MM.1S (cell line): ENCODE measurements around the gene ITPKA.

Source experiments
- EZH2 ChIP-seq: fragments of 300-600 bp; sonication (generic); optimal IDR thresholded peaks from 2 replicates; pipeline ENCODE3; 2017; ENCODE audit warnings: low read depth, mild to moderate bottlenecking, antibody characterized with exemption, low read length, mixed read lengths
- TF ChIP-seq, protein P1 (sequence below): fragments of 300-600 bp; sonication (generic); IDR thresholded peaks from 2 replicates; pipeline ENCODE4 v1.5.1; 2016; ENCODE audit warnings: antibody characterized with exemption, low read length, mixed read lengths

DNA sequence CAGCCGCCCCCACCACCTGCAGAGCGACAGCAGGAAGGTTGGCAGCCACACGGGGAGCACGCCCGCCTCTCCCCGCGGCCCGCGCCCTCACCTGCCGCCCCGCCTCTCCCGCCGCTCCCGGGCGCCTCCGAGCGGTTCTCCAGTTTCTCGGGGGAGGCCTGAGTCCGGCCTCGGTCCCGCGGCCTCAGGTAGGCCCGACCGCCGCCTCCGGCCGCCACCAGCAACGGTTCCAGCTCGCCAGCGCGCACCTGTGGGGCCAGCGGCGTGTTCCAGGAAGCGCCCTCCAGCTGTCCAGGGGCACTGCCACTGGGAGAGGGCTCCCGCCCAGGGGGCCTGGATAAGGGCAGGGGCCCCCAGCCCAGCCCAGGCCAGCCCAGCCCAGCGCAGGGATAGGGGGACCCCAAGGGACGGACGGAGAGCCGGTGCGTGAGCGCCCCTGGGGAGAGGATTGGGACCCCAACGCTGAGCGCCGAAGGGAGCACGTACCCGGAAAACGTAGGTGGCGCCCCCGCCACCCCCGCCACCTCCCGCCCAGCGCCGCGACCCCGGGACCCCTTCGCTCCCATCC, 17.7 kb downstream of the ITPKA start:
- TF ChIP-seq, protein P1, sequence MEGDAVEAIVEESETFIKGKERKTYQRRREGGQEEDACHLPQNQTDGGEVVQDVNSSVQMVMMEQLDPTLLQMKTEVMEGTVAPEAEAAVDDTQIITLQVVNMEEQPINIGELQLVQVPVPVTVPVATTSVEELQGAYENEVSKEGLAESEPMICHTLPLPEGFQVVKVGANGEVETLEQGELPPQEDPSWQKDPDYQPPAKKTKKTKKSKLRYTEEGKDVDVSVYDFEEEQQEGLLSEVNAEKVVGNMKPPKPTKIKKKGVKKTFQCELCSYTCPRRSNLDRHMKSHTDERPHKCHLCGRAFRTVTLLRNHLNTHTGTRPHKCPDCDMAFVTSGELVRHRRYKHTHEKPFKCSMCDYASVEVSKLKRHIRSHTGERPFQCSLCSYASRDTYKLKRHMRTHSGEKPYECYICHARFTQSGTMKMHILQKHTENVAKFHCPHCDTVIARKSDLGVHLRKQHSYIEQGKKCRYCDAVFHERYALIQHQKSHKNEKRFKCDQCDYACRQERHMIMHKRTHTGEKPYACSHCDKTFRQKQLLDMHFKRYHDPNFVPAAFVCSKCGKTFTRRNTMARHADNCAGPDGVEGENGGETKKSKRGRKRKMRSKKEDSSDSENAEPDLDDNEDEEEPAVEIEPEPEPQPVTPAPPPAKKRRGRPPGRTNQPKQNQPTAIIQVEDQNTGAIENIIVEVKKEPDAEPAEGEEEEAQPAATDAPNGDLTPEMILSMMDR: no peak
- TF ChIP-seq EZH2: no peak
